GM19463 (cell line): Measurements from ENCODE around the gene CDYL.

ENCODE experiments used
- ATAC-seq: cut with Tn5 transposase; IDR thresholded peaks from one replicate; pipeline ENCODE4 v1.9.1; 2021; ENCODE audit warnings: mild to moderate bottlenecking, moderate library complexity; ENCODE audit not compliant: unreplicated experiment

The CDYL gene

DNA sequence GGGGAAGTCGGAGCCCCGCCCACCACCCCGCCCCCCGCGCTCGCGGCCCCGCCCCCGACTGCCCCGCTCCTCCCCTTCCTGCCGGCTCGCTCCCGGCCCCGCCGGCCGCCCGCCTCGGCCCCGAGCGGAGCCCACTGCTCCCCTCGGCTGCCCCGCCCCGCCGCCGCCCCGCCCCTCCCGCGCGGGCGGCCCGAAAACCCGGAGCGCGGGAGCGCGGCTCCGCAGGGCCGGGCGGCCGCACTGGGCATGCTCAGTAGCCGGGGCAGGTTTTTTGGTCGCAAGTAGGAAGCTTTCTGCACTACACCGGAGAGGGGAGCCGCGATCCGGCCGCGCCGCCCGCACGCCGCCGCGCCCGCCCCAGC, at the start of gene CDYL:
TSS of gene CDYL (plus strand) at position 274 of the 362 bp plus-strand sequence. CDS start 380 bp downstream, outside the sequence.
- ATAC-seq: peak; percentile 60

DNA sequence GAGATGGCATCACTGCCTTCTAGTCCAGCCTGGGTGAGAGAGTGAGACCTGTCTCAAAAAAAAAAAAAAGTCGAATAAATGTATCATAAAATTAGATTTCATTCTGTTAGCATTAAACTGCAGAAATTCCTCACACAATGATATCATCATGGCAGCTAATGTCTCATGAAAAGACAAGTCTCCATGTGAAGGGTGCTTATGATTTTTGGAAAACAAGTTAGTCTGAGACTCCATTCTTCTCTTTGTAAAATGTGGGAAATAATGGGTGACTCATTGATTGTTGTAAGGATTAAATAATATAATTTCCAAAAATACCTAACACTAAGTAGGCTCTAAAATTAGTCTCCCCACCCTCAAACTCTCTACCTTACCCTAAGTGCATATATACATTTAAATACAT, 49.6 kb upstream of the CDYL start:
- ATAC-seq: no peak

GRCh38 chr6:4727217-4727616, 49.0 kb upstream of the CDYL start:
- ATAC-seq: no peak

GRCh38 chr6:4727671-4728435, 48.4 kb upstream of the CDYL start:
- ATAC-seq: peak; percentile 68

DNA sequence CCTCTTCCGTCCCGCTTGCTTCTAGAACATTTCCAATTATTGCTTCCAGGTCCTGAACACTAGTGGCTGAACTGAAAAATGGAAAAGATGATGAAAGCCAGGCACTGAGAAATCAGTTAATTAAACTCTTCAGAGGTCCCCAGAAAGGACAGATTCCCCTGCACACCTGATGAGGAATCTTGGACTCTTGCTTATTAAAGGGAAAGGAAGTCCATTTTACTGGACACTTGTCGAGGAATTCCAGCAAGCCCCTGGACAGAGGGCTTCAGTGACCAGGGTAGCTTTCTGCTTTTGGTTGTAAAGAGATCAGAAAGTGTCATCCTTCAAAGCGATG, 47.8 kb upstream of the CDYL start:
- no peak for ATAC-seq

GRCh38 chr6:4728926-4729325, 47.3 kb upstream of the CDYL start:
- ATAC-seq: no peak

DNA sequence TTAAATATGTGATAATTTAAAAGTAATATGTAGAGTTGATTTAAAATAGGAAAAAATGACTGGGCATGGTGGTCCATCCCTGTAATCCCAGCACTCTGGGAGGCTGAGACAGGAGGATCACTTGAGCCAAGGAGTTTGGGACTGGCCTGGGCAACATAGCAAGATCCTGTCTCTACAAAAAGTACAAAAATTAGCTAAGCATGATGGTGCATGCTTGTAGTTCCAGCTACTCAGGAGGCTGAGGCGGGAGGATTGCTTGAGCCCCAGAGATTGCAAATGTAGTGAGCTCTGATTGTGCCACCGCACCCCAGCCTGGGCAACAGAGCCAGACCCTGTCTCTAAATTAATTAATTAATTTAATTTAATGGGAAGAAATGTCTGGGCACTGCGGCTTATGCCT, 44.2 kb upstream of the CDYL start:
- ATAC-seq: no peak

DNA sequence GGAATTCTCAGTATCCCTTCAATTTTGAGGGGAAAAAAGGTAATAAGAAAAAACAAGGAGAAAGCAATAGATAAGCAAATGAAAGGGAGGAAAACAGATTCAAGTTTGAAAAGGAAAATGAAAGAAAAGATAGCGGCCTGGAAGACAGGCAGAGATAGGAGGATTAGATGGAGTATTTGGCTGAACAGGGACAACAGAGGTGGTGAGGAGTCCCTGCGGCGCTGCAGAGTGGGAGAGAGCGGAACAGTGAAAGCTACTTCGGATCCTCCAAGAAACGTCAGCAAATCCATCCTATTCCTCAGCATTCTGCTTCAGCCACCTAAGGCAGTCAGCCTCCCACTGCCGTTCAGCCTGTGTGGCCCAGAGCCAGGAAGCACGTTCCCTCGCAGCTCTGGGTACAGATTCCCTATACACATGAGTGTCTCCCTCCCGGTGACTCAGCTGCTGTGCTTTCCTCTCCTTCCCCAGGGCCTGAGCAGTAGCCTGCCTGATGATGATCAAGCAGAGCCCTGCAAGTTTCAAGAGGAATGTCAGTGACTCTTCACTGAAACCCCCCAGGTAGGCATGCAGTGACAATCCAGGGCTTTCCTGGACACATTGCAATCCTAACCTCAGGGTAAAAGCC, 43.4 kb upstream of the CDYL start:
- ATAC-seq: no peak

- no peak for ATAC-seq
Observed at GRCh38 chr6:4736371-4736873, 39.8 kb upstream of the CDYL start.

DNA sequence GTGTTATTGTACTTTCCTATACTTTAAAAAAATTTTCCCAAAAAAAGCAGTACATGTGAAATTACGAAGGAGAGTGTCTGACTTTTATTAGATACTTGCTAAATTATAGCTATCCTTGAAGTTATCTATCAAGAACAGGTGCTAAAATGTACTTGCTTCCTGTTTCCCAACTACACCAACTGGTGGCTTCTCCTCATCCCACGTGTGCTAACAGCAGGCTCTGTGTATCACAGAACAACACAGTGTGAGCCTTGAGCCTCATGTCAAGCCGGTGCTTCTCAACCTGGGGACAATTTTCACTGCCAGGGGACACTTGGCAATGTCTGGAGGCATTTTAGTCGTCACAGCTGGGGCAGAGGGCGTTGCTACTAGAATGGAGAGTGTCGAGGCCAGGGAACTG, 36.2 kb upstream of the CDYL start:
- ATAC-seq: no peak

- ATAC-seq: no peak
Observed at GRCh38 chr6:4743062-4743461, 33.1 kb upstream of the CDYL start.

DNA sequence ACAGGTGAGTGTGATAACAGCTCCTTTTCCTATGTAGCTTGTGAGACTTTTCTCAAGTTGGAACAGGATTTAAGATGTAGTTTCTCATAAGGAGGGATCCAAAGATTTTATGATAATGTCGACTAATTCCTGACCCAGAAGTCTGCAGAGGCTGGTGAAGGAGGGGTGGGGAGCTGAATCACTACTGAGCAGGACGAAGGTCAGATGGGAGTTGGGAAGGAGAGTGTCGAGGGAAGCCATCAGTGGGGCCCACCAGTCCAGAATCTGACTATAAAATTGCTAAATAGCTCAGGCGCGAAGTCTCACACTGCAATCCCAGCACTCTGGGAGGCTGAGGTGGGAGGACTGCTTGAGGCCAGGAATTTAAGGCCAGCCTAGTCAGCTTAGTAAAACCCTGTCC, 32.3 kb upstream of the CDYL start:
- no peak for ATAC-seq

DNA sequence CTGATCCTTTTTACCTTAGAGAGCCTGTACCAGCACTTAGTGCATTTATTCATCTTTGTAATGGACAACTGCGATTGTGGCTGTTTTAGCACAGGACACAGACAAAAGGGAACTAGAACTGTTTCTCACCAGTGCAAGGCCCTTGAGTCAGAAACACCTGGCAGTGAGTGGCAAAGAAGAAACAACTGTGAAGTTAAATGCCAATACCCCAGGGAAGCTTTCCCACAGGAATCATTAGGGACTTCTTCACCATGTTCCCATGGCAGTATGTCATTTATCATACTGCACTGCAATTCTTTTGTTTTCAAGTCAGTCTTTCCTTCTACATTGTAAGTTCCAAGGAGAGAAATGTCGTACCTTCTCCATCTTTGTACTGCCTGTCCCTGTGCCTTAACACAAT, 28.6 kb upstream of the CDYL start:
- no peak for ATAC-seq

DNA sequence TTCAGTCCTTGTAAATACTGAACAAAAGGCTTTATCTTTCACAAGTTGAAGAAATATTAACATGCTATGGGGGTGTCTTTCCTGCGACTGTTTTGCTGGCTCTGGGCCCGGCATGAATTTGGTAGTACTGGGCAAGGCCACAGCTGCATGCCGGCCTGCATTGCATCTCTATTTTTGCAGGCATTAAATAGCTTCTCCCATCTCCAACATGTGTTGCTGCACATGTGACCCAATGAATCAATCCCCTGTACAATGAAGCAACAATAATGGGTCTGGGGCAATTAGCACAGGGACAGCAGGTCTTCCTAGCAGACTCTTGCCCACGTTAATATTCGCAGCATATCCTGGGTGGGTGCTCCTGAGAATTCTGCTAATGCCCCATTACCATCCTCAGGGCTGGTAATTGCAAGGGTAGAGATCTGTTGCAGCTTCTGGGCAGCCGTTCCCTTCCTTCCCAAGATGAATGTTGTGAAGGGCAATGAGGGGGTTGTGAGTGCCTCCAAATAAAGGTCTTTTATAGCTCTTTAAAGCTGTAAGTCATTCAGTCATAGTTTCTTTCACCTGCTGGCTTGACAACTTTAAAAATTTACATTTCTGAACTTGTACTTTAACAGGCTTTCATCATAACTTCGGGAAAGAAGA, 24.3 kb upstream of the CDYL start:
- no peak for ATAC-seq

DNA sequence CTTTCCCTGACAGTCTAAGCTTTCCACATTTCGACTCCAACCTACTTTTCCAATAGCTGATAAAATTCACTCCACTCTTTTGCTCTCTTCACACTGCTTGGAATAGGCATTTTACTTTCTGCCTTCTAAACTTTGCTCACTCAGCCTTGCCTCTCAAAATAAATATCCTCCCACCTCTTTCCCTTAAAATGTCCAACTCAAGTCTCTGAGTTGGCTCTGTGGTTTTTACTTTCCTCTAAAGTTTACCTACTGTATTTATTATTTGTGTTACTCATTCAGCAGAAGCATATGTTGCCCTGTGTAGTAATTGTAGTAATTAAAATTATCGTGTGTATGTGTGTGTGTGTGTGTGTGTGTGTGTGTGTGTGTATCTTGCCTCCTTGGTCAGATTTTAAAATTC, 20.0 kb upstream of the CDYL start:
- ATAC-seq: no peak

GRCh38 chr6:4759997-4760396, 16.2 kb upstream of the CDYL start:
- no peak for ATAC-seq

GRCh38 chr6:4760773-4761172, 15.4 kb upstream of the CDYL start:
- no peak for ATAC-seq

DNA sequence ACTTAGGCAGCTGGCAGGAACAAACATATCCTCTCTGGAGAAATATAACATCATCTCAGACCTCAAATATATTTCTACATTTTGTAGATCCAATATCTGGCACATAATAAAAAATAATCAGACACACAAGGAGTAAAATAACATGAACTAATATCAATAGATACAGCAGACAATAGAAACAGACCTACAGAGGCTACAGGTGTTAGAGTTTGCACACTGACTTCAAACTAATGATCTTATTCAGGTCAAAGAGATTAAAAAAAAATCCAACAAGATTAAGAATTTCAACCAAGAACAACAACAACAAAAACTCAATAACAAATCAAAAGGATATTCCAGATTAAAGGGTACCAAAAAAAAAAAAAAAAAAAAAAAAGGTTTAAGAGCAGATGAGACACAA, 13.9 kb upstream of the CDYL start:
- ATAC-seq: no peak

GRCh38 chr6:4763921-4764320, 12.3 kb upstream of the CDYL start:
- ATAC-seq: no peak

DNA sequence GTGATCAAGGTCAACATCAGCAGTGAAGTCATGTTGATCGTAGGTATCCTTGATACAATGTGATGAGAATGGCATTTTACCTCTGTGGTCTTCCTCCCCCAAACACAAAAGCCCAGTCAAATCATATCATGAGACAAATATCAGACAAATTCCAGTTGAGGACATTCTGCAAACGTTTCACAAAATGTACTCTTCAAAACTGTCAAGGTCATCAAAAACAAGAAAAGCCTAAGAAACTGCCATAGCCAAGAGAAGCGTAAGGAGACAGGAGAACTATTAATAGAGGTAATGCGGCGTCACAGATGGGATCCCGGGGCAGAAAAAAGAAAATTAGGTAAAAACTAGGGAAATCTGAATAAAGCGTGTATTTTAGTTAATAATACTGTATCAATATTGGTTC, 7.4 kb upstream of the CDYL start:
- ATAC-seq: no peak

DNA sequence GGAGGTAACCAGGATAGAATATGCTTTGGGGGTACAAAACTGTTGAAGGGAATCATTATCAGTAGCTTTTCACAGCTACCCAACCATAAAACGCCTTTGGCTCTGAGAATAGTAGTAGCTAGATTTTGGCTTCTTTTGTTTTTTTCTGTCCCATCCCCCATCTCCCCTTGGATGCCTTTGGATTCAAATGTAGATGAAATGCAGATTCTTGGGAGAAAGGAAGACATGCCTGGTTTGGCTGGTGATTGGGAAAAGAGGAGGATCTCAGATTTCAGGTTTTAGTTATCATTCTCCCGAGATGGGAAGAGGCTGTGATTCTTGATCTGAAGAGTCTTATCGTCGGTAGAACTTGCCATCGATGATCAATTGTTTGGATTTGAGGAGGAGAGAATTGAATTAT, 3.5 kb upstream of the CDYL start:
- no peak for ATAC-seq

GRCh38 chr6:4773181-4773580, 3.0 kb upstream of the CDYL start:
- ATAC-seq: no peak
